Breast epithelium (tissue), 4 donors: ENCODE measurements around the gene DGCR8. TPM values are rescaled to one million over a fixed set of nuclear protein-coding genes. Genes with fewer than 3 reads are reported as not detected.

Experiments used
- DNase-seq, 2 donors: peaks; one replicate each; pipeline ENCODE4 v3.0.0-alpha.2; 2019; ENCODE audit warnings: low spot score in 2 of 2
- H3K27ac ChIP-seq, 2 donors: fragments of 200-600 bp; sonication (generic) in 1 of 2; one replicate each; pipeline ENCODE4 v1.5.1; 2016 to 2019; ENCODE audit warnings: mild to moderate bottlenecking in 1 of 2
- H3K27me3 ChIP-seq, 2 donors: fragments of 200-600 bp; sonication (generic) in 1 of 2; one replicate each; pipeline versions ENCODE4 v1.5.1 to v1.6.0; 2017 to 2019; ENCODE audit warnings: control low read depth in 1 of 2, mild to moderate bottlenecking in 1 of 2
- H3K36me3 ChIP-seq: fragments of 200-600 bp; one replicate; pipeline ENCODE4 v1.5.1; 2019
- H3K4me1 ChIP-seq, 2 donors: fragments of 200-600 bp; sonication (generic); one replicate each; pipeline ENCODE4 v1.5.1; 2016 to 2019; ENCODE audit warnings: control low read depth in 1 of 2
- H3K4me3 ChIP-seq, 3 donors: fragments of 200-600 bp; sonication (generic); 1 replicate in 2 of 3; 2 replicates in 1 of 3; pipeline ENCODE4 v1.5.1; 2016 to 2019; ENCODE audit warnings: mild to moderate bottlenecking in 3 of 3, moderate library complexity in 2 of 3
- H3K9me3 ChIP-seq, 2 donors: fragments of 200-600 bp; sonication (generic) in 1 of 2; one replicate each; pipeline ENCODE4 v1.5.1; 2016 to 2019; ENCODE audit warnings: control low read depth in 1 of 2
- CTCF ChIP-seq, 3 donors: fragments of 450-650 bp; IDR thresholded peaks; one replicate each; pipeline ENCODE4 v1.5.1; 2016 to 2017; ENCODE audit warnings: antibody characterized with exemption in 3 of 3, mild to moderate bottlenecking in 3 of 3, moderate library complexity in 3 of 3
- POLR2A ChIP-seq: fragments of 450-650 bp; IDR thresholded peaks from one replicate; pipeline ENCODE4 v1.6.1; 2016; ENCODE audit warnings: antibody characterized with exemption, mild to moderate bottlenecking, moderate library complexity
- POLR2AphosphoS5 ChIP-seq, 3 donors: sonication (generic); formaldehyde crosslinking; IDR thresholded peaks; one replicate each; pipeline ENCODE4 v1.6.1; 2017; ENCODE audit warnings: antibody characterized with exemption in 3 of 3
- intact Hi-C: fragments of 100-400 bp; cut with DNase I; formaldehyde crosslinking; loops from one replicate; pipeline ENCODE4 v1.15.1; 2023; ENCODE audit warnings: low total_unique reads
- total RNA-seq, 3 donors: library from RNA; depleted of rRNA; stranded (reverse); fragments of >200 nt; gene quantifications; one replicate each; pipeline ENCODE4 v1.1.0, GENCODE V29; 2016

DGCR8 gene
- total RNA-seq, 3 donors from 2014 or later = 18.4 to 34.7 (median 29.0) TPM

- TF ChIP-seq CTCF (IDR thresholded peaks at IDR 0.05) (no peak), POLR2A (no peak), POLR2AphosphoS5 (IDR thresholded peaks at IDR 0.05) (no peak)
- intact Hi-C loops = no loop called here
- Histone ChIP-seq H3K27me3 (peaks cover 0 to 8% of the 10 kb centered on the region in 2 donors), H3K9me3 (no peaks in the 10 kb centered on the region), H3K4me3 (no peak overlapping the region), H3K36me3 (no peaks in the 10 kb centered on the region), H3K27ac (no peak overlapping the region), H3K4me1 (no peaks in the 10 kb centered on the region)
- no peak for DNase-seq
These were observed 80.0 kb downstream of the DGCR8 start for GRCh38 chr22:20160041-20160440.

Other genes starting within 250 kb of the DGCR8 start
- gene GNB1L, start 225.4 kb upstream of the DGCR8 start, total RNA-seq = 1 to 10 TPM; 5.6 to 8.2 (median 6.3) TPM
- 10 to 100 TPM in 2 of 3 donors, 1 to 10 TPM in 1; 6.7 to 21.5 (median 14.1) TPM for gene RTL10, start 225.4 kb upstream of the DGCR8 start, total RNA-seq
- 100 to 1,000 TPM; 136 to 198 (median 196) TPM for gene COMT, start 138.5 kb upstream of the DGCR8 start, total RNA-seq
- gene TXNRD2, start 138.4 kb upstream of the DGCR8 start, total RNA-seq = 10 to 100 TPM; 13.8 to 22.8 (median 20.6) TPM
- gene ARVCF, start 63.4 kb upstream of the DGCR8 start, total RNA-seq = 10 to 100 TPM; 13.0 to 51.2 (median 44.2) TPM
- 10 to 100 TPM; 25.9 to 55.4 (median 33.4) TPM for gene TANGO2, start 59.1 kb upstream of the DGCR8 start, total RNA-seq
- 100 to 1,000 TPM; 131 to 202 (median 146) TPM for gene RANBP1, start 35.9 kb downstream of the DGCR8 start, total RNA-seq
- 10 to 100 TPM; 49.8 to 72.4 (median 51.1) TPM for gene TRMT2A, start 37.0 kb downstream of the DGCR8 start, total RNA-seq
- gene ZDHHC8, start 51.6 kb downstream of the DGCR8 start, total RNA-seq = 10 to 100 TPM; 10.2 to 14.1 (median 11.2) TPM
- under 1 TPM in 1 of 3 donors, not detected in 2; 0.66 TPM for gene CCDC188, start 70.8 kb downstream of the DGCR8 start, total RNA-seq
- 1 to 10 TPM in 2 of 3 donors, under 1 TPM in 1; 0.48 to 2.0 (median 1.9) TPM for gene RTN4R, start 188.1 kb downstream of the DGCR8 start, total RNA-seq
- gene DGCR6L, start 239.8 kb downstream of the DGCR8 start, total RNA-seq = 10 to 100 TPM; 58.3 to 73.6 (median 60.6) TPM